Measurements from ENCODE around the gene STRIT1. TPM values are rescaled to one million over a fixed set of nuclear protein-coding genes. Genes with fewer than 3 reads are reported as not detected.
"Not testable (repeated sequence)": the region's sequence is repeated elsewhere in the genome, so short reads cannot be mapped to it uniquely, and the experiment has no call there.

Gene STRIT1
- total RNA-seq, 1 donor from 2014 or later: not detected

GRCh38 chr3:155271343-155271613 lies 22.2 kb downstream of the STRIT1 start:
- intact Hi-C loops (cut with micrococcal nuclease): no loop called here

DNA sequence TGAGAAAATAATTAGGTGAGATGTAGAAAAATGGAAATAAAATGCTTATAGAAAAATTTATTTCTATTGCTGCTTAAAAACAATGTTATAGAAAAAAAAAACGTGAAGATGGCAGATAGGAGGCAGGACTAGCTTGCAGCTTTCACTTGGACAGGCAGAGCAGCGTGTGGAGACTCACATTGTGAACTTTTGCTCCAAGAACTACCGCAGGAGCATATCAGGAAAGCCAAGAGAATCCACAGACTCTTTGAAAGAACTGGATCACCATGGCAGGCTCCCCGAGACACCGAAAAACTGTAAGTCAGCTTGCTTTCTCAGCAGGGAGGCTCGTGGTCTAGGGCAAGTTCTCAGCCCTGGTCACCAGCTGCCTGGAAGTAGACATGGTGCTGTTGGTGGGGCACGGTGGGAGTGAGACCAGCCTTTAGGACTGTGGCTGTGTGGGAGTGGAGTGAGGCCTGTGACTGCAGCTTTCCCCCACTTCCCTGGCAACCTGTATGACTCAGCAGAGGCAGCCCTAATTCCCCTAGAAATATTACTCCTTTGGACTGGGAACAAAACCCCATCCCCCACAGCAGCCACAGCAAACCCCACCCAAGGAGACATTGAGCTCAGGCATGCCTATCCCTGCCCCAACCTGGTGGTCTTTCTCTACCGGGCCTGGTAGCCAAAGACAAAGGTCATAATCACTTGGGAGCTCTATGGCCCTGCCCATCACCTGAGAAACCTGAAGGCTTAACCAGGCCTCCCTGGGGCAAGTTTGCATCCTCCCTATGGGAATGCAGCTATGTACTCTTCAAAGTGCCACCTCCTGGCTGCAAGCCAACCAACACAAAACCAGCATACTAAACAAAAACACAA lies 22.8 kb downstream of the STRIT1 start:
- intact Hi-C loops (cut with micrococcal nuclease): no loop called here

GRCh38 chr3:155270063-155270462 lies 23.4 kb downstream of the STRIT1 start:
- intact Hi-C loops (cut with micrococcal nuclease): no loop called here

DNA sequence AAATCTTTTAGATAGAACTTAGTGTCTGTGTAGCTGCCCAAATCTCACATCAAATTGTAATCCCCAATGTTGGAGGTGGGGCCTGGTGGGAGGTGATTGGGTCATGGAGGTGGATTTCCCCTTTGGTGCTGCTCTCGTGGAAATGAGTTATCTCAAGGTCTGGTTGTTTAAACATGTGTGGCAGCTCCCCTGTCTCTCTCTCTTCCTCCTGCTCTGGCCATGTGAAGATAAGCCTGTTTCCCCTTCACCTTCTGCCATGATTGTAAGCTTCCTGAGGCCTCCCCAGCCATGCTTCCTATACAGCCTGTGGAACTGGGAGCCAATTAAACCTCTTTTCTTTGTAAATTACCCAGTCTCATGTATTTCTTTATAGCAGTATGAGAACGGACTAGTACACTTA lies 30.6 kb downstream of the STRIT1 start:
- intact Hi-C loops (cut with micrococcal nuclease): not testable (repeated sequence)

GRCh38 chr3:155262295-155262694 lies 31.2 kb downstream of the STRIT1 start:
- intact Hi-C loops (cut with micrococcal nuclease): no loop called here

DNA sequence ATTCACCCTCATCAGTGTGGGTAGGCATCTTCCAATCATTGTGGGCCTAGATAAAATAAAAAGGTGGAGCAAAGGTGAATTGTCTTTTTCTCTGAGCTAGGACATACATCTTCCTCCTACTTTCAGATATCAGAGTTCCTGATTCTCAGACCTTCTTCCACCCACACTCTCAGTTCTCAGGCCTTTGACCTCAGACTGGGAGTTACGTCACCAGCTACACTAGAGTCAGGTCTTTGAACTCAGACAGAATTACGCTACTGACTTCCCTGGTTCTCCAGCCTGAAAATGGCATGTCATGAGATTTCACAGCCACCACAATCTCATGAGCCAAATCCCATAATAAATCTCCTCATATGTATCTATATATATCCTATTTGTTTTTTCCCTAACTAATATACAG lies 39.0 kb downstream of the STRIT1 start:
- intact Hi-C loops (cut with micrococcal nuclease): no loop called here

- intact Hi-C loops (cut with micrococcal nuclease): no loop called here
These were observed 40.9 kb downstream of the STRIT1 start for GRCh38 chr3:155252535-155252934.

GRCh38 chr3:155252021-155252420 lies 41.5 kb downstream of the STRIT1 start:
- intact Hi-C loops (cut with micrococcal nuclease): no loop called here

GRCh38 chr3:155248531-155249187 lies 44.8 kb downstream of the STRIT1 start:
- intact Hi-C loops (cut with micrococcal nuclease): no loop called here

- intact Hi-C loops (cut with micrococcal nuclease): no loop called here
These were observed 48.8 kb downstream of the STRIT1 start for GRCh38 chr3:155244699-155245098.

GRCh38 chr3:155244216-155244615 lies 49.3 kb downstream of the STRIT1 start:
- intact Hi-C loops (cut with micrococcal nuclease): no loop called here

- intact Hi-C loops (cut with micrococcal nuclease): no loop called here
These were observed 50.0 kb downstream of the STRIT1 start for GRCh38 chr3:155243512-155243921.

DNA sequence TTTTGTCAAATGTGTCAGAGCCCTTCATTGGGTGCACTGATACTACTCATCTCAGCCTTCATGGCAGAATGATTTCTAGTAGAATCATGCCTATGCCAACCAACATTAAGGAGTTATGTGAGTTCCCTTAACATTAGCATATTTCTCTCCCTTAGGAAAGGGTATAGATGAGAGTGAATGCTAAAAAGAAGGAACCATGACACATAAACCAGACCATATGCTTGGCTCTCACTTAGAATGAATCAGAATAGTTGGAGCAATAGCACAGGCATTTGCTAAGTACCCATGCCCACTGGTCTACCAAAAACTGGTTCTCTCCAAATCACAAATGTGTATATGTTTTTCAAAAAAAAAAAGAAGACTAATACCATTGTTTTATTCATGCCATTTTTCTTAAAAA lies 51.1 kb downstream of the STRIT1 start:
- intact Hi-C loops (cut with micrococcal nuclease): no loop called here

GRCh38 chr3:155241579-155241978 lies 51.9 kb downstream of the STRIT1 start:
- intact Hi-C loops (cut with micrococcal nuclease): no loop called here

Other genes starting within 250 kb of the STRIT1 start
- not detected in 2 replicates for gene MME, start 213.4 kb downstream of the STRIT1 start, total RNA-seq

Data from T-helper 2 cell treated with Interferon-gamma antibody and Interleukin-4, amounts not matched to agents 100 ng/mL and 5 ng/mL, for 36 hours (primary cell).